ENCODE results near the gene STRA8. TPM values are rescaled to one million over a fixed set of nuclear protein-coding genes. Genes with fewer than 3 reads are reported as not detected.

Gene STRA8, protein sequence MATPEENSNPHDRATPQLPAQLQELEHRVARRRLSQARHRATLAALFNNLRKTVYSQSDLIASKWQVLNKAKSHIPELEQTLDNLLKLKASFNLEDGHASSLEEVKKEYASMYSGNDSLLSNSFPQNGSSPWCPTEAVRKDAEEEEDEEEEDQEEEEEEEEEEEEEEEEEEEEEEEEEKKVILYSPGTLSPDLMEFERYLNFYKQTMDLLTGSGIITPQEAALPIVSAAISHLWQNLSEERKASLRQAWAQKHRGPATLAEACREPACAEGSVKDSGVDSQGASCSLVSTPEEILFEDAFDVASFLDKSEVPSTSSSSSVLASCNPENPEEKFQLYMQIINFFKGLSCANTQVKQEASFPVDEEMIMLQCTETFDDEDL
- total RNA-seq = not detected in 2 replicates

DNA sequence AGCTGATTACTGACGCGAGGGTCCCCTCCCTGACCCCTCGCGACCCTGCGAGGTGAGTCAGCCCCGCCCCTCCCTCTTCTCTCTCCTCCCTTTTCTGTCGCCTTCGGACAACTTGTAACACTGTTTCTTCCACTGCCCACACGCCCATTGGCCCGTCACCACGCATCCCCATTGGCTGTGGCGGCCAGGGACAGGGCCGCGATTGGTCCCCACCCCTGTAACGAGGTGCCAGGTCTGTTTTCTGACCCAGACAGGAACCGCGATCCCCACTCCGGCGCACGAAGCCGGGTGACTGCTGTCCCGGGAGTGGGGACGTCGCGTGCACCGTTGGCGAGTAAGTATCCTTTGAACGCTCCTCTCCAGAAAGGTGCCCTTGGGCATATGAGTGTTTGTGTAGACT, at the start of gene STRA8:
Gene STRA8, plus strand, starts transcription at position 269 of the 400 bp plus-strand sequence. CDS start 6,687 bp downstream, outside the sequence.
- no peak for DNase-seq (ENCODE audit: extremely low read depth, low read depth, low spot score)

DNA sequence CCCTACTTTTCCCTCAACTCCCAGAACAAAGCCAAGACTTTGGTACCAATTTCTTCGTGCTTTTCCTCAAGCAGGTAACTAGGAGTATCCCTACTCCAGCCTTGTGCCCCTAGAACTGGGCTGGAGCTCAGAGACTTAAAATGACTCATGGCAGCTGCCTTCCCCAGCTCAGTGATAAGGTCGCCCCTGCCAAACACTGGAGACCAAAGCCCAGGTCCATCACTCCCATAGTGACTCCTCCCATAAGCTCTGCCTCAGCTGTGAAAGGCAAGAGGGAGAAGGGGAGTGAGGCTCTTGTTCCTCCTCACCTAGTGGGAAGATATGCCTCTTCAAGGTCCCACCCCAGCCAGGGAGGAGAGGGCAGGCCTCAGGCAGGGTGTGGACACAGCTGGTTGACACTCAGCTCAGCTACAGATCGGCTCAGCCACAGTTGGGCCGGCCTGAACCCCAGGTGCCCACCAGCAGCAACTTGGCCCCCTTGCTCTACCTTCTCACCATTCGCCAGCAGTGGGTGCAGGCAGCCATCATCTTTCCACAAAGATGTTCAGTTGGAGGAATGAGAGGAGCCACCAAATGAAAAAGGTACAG, 49.3 kb upstream of the STRA8 start:
- no peak for DNase-seq (ENCODE audit: extremely low read depth, low read depth, low spot score)

DNA sequence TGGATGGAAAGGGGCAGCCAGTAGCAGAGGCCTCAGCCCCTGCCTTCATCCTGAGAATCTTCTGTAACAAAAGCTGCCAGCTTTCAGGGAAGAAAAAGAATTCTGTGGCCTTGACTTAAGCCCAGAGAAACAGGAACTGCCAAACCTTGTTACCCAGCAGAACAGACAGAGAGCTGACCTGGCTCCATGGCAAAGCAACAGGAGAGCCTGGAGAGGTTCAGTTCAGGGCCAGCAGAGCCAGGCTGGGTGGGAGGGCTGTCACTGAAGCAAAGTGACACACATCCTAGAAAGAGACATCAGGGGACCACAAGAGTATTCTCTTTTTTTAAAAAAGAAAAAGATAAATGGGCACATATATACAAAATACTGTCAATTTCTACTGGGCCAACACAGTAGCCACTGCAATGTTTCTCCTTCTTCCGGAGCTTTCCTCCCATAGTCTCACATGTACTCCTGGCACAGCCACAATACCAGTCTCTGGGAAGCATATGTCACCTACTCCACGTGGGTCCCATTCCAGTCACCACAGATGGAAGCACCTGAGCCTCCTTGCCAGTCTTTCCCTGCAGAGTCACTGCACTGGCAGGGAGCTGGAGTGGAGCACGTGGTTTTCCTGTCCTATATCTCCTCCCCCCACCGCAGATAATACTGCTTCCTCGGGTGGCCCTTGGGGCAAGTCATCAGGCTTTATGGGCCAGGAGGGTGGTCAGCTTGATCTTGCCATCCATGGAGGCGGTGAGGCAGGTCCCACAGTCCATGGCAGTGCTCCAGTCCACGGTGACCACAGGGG, 48.0 kb upstream of the STRA8 start:
- DNase-seq (ENCODE audit: extremely low read depth, low read depth, low spot score) = no peak

DNA sequence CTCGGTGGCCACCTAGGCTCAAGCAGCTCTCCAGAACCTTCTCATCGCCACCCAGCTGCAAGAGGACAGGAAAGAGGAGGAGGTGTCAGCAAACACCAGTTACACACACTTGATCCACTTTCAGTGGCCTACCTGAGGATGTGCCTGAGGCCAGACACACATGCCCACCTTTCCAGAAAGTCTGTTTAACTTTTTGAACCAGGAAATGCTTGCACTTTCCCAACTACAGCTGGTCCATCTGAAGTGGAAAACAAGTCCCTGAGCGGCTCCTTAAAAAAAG, 47.4 kb upstream of the STRA8 start:
- no peak for DNase-seq (ENCODE audit: extremely low read depth, low read depth, low spot score)

DNA sequence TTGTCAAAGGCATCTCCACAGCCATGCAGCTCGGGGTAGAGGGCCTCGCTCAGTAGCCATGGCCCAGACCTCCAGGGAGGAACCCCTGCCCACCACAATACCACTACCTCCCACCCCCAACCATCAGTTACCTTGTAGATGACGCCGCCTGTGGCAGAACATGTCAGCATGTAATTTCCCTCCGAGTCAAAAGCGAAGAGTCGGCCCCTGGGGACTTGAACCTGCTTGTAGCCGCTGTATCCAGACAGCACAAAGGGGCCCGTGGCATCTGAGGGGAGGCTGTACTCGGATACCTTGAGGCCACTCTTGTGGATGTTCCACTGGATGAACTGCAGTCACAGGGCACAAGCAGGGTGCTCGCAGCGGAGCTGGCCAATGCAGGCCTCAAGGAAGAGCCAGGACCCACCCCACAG, 46.8 kb upstream of the STRA8 start:
- no peak for DNase-seq (ENCODE audit: extremely low read depth, low read depth, low spot score)

DNA sequence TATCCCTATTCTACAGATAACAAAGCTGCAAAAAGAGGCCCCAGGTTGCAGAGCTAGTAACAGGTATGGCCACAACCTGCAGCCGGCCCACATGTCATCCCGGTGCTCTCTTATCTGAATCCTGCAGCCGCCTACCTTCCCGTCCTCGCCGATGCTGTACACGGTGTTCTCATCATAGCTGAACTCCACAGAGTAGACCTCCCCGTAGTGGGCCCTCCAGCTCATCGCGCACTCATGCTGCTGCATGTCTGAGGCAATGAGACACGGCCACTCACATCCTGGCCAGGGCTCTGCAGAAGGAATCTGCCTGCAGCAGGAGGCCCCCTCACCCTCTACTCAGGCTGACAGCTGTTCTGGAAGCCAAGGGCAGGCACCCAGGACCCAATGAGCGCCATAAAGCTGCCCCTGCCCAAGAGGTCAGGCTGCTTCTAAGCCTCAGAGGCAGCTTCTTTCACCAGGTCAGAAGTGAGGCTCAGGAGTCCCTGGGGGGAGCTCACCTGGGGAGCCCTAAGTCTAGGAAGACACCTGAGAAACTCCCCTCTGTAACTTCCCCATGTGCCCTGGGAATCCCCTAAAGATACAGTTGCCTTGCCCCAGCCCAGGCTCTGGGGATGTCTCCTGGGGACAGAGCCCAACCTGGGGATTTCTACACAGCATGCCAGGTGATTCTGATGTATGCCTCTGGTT, 45.2 kb upstream of the STRA8 start:
- DNase-seq (ENCODE audit: extremely low read depth, low read depth, low spot score) = no peak

DNA sequence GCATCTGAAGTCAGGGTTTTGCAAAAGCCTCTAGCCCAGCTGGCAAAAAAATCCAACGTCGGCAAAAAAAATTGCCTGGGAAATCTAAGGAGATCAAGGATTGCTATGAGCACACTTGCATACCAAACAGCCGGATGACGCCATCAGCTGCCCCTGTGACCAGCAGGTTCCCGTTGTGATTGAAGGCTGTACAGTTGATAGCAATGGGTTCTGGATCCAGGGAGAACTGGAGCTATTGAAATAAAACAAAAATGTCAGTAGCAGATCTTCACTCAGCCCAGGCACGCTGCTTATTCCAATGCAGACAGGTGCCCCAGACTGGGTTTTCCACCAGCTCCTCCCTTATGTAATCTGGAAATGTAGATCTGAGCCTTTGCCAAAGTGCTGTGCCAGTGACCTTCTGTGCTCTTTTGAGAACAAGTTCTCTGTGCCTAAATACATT, 44.4 kb upstream of the STRA8 start:
- no peak for DNase-seq (ENCODE audit: extremely low read depth, low read depth, low spot score)

DNA sequence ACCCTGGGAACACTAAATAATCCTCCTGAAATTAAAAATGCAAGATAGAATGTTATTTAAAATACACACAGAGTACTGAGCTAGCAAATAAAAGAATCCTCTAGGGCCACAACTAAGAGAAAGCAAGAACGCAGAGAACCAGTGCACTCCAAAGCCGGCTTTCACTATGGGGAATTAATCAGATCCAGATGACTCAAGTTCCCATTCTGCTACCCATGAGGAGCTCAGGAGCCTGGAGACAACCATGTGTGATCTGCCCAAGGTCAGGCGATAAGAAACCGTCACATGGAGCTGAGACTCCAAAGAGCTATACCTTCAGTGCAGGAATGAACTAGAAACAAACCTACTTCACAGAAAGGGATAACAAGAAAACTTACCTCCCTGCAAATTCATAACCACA, 43.7 kb upstream of the STRA8 start:
- no peak for DNase-seq (ENCODE audit: extremely low read depth, low read depth, low spot score)

DNA sequence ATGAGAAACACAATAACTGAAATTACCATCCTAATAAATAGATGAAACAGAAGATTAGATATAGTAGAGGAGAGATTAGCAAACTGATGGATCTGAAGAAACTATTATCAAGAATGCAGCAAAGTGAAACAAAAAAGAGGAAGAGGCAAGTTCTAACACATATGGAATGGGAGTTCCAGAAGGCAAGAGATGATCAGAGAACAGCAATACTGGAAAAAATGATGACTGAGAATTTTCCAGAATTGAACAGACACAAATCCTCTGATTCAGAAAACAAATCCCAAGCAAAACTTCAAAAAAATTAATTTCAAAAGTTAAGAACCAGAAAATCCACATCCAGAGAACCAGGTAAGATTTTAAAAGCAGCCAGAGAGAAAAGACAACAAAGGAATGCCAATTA, 42.9 kb upstream of the STRA8 start:
- no peak for DNase-seq (ENCODE audit: extremely low read depth, low read depth, low spot score)

DNA sequence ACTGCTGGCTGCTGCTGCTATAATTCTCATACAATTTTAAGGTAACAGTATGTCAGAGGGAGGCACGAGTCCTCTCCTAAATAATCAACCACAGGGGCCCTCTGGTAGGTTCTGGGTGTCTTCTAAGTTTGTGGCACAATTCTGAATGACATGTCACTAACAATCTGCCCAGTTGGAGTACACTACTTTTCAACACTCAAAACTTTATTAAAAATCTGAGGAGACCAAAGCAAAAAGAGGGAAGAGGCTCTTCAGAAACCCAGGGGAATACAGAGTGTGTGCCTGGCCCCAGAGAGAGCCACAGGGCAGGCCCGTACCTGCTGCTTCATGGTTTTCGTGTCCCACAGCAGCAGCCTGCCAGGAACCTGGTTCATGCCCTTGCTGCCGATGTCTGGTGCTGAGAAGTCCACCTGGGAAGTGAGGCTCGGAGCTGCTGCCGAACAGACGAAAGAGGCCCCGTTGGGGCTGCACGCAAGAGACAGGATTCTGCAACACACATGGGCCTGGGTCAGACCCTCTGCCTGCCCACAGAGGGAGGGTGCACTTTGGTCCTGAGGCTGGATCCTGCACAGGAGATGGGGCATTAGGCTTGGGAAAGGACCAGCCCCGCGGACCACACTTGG, 40.6 kb upstream of the STRA8 start:
- no peak for DNase-seq (ENCODE audit: extremely low read depth, low read depth, low spot score)

DNA sequence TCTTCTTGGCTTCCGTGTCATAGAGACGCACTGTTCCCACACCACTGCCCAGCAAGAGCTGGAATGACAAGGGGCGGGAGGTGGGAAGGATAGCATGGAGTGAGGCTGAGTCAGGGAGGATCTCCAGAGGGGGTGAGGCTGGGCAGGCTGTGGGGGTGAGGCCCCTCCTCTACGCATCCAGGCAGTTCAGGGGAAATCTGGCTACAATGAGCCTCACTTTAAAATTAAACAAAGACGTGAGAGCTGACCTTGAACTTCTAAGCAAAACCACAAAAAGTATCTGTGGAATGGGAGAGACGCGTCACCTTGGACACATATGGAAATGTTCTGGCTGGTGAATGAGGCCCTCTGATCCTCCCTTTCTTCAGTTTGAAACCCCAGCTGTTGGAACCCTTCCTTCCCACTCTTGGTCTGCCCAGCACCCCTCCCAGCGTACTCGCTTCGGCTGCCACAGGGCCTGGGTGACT, 40.0 kb upstream of the STRA8 start:
- DNase-seq (ENCODE audit: extremely low read depth, low read depth, low spot score) = no peak

DNA sequence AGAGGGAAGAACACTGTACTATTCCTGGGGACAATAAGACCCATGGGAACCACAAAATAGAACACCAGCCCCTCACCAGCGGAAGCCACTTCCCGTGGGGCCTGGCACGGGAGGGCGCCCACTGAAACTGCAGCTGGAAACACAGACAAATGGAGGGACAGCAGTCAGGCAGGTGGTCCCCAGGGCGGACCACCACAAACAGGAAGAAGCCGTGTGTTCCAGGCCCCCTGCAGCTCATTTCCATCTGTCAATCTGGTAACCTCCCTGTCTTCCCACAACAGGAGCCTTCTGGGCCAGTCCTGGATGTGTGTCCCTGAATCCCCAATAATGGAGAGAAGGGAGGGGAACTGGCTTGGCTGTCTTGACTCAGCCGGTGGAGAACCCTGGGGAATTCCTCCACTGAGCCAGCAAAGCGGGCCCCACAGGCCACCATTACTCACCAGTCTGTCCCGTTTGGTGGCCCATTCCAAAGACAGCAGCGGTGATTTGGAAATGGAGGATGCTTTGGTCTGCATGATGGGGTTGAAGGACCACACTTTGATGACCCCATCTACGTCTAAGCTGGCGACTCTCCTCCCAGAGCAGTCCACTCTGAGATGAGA, 39.0 kb upstream of the STRA8 start:
- no peak for DNase-seq (ENCODE audit: extremely low read depth, low read depth, low spot score)

DNA sequence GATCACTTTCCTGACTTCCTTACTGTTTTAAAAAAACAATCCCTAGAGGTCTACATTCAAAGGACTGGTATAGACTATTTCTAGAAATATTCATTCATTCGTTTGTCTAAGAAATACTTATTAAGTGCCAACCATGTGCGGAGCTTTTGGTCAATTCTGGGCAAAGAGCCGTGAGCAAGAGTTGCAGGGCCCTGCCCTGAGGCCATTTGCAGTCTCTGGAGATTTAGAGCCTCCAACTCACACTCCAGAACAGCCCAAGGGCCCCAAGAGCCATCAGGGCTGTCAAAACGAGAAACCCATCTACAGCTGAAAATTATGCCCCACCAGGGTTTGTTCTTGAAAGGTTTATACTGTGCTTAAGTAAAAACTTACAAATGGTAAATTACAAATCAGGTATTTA, 38.5 kb upstream of the STRA8 start:
- DNase-seq (ENCODE audit: extremely low read depth, low read depth, low spot score) = no peak

DNA sequence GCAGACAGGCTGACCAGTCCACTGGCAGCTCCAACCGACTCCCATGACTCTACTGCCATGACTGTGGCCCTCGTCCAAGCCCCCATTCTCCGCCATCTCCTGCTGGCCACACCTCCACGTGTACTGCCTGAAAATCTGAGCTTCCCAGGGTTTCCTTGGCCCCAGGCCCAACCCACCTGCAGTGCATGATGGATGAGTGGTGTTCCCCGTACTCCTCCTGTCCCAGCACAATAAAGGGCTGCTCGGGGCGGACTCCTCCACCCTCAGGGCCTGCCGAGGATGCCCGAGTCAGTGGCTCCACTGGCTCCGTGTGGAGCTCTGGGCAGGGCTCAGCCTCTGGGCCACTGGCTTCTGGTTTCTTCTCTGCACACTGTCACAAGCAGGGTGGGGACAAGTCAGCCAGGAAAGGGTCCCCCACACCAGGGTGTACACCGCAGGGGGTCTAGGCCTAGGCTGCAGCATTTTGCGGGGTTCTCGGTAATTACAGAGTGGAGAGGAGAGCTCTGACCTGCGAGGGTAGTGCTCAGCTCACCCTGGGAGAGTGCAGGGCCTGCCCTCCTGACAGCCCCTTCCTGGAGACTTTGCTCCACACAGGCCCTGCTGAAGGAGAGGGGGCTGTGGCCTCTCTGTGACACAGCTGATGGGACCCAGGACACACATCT, 37.5 kb upstream of the STRA8 start:
- no peak for DNase-seq (ENCODE audit: extremely low read depth, low read depth, low spot score)

DNA sequence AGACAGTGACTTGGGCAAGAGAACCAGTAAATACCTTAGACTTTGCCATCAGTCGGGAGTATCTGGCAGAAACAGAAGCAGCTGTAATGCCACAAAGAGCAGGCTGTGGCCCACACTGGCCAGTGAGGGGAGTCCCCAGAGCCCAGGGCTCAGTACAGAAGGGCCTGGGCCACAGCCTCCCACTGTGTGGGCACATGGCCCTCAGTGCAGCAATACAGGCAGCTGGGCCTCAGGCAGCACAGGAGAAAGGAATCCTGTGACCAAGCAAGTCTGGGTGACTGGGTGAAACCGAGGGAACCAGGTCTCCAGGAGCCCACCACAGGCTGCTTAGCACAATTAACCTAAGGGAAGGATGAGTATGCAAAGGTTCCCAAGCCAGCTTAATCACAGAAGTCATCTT, 36.3 kb upstream of the STRA8 start:
- DNase-seq (ENCODE audit: extremely low read depth, low read depth, low spot score) = no peak

DNA sequence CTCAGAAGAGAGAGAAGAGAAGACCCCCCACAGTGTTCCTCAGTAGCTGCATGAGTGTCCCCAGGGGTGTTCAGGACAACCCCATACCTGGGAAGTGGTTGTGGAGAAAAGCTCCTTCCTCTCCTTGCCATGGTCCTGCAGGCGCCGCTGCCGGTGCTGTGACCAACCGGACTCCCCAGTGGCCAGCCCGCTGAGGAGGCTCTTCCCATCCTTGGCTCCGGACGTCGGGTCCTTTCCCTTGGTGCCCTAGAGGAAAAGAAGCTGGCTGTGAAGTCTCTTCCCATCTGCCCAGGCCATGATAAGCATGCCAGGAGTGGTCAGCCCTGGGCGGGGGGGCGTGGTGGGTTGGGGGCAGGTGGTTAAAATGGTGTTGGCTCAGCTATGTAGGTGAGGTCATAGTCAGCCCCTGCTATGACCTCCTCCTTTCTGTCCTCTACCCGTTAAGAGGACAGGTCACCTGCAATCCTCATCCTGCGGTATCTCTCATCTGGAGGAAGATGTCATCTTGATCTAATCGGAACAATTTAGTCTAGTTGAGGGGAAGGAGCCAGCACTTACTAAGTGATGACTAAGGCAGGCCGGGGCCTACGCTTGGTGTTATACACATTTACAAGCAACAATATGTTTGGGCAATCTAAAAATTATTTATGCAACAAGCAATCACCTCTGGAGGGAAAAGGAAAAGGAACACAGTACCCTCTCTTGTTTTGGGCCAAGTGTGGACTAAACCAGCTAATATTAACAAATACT, 35.6 kb upstream of the STRA8 start:
- no peak for DNase-seq (ENCODE audit: extremely low read depth, low read depth, low spot score)

DNA sequence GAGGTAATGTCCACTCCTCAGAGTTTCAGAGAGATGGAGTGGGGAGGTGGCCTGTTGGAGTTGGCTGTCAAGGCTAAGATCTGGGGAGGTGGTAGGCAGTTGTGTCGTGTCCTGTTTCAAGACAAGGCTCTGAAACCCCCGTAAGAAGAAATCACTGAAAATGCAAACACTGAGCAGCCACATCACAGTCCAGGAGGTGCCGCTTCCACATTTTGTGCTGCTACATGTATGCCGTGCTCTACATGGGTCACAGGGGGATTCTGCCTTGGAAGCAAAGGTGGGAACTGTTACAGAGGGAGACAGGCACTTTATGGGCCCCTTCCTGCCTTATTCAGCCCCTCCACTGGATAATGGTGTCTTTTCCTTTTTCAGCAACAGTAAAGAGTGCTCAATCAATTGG, 34.2 kb upstream of the STRA8 start:
- no peak for DNase-seq (ENCODE audit: extremely low read depth, low read depth, low spot score)

DNA sequence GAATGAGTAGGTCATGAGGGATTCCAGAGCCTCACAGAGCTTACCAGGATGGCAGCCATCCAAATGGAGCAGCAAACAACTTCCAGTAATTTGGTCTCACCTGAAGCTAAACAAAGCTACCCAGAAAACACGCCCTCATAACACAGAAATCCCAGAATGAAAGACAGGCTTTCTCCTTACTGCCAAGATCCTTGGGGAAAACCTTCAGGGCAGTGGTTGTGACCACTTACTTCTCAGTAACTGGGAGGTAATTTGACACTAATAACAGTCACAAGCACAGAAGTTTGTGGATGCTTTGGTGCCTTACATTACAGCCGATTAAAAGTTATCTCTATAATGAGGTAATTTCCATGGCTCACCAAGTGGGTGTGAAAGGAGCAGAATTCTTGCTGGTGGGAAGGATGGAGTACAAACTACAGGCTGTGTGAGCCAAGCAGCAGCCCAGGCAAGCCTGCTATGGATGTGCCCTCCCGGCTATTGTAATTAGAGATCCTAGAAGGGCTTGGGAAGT, 32.8 kb upstream of the STRA8 start:
- DNase-seq (ENCODE audit: extremely low read depth, low read depth, low spot score) = no peak

DNA sequence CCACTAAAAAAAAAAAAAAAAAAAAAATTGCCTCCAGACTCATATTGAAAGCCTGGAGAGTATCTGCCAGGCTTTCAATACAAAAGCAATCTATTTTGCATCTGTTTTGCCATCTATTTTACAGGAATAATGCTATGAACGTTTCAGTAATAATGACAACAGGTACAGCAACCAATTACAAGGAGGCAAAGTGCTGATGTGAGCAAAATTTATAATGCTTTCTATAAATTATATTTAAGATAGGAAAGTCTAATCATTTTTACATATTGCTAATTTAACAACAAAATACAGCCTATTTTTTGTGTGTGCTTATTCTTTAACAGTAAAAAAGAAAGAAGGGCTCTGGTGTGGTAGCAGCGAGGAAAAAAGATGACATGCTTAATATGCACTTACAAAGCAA, 32.3 kb upstream of the STRA8 start:
- no peak for DNase-seq (ENCODE audit: extremely low read depth, low read depth, low spot score)
